D721Med (cell line): ENCODE data around the gene ARHGEF25.
"Not testable (repeated sequence)": the region's sequence is repeated elsewhere in the genome, so short reads cannot be mapped to it uniquely, and the experiment has no call there.

Experiments
- DNase-seq: peaks from one replicate; pipeline ENCODE4 v3.0.0; 2011; ENCODE audit warnings: low spot score; ENCODE audit not compliant: insufficient read length
- FAIRE-seq: peaks from 2 replicates; lab custom pipeline; 2011; peaks lifted over from hg19 to GRCh38; lab: Jason Lieb, UNC
- CTCF ChIP-seq: IDR thresholded peaks from 2 replicates; pipeline ENCODE4 v1.5.1; 2012; ENCODE audit warnings: mild to moderate bottlenecking, control low read depth; ENCODE audit not compliant: insufficient read depth; ENCODE audit errors: missing control alignments

Gene ARHGEF25

GRCh38 chr12:57611108-57611826 lies at the start of gene ARHGEF25:
Gene ARHGEF25, plus strand, starts transcription at chr12:57611435. Its CDS starts 460 bp downstream, at chr12:57611895.
- DNase-seq (peak; percentile 79), FAIRE-seq (no peak)
- no peak for TF ChIP-seq CTCF

GRCh38 chr12:57563358-57563757 lies 47.9 kb upstream of the ARHGEF25 start:
- FAIRE-seq, result no peak
- no peak for DNase-seq
- no peak for TF ChIP-seq CTCF

GRCh38 chr12:57564178-57564740 lies 47.0 kb upstream of the ARHGEF25 start:
- TF ChIP-seq CTCF, result no peak
- DNase-seq, result no peak
- no peak for FAIRE-seq

GRCh38 chr12:57568838-57569237 lies 42.4 kb upstream of the ARHGEF25 start:
- FAIRE-seq (no peak), DNase-seq (no peak)
- no peak for TF ChIP-seq CTCF

GRCh38 chr12:57569858-57570257 lies 41.4 kb upstream of the ARHGEF25 start:
- FAIRE-seq, result no peak
- TF ChIP-seq CTCF, result no peak
- DNase-seq, result no peak

GRCh38 chr12:57570438-57570837 lies 40.8 kb upstream of the ARHGEF25 start:
- not testable (repeated sequence) for FAIRE-seq, DNase-seq

- TF ChIP-seq CTCF, result no peak
- DNase-seq (no peak), FAIRE-seq (no peak)
Observed at GRCh38 chr12:57571926-57572762, 39.1 kb upstream of the ARHGEF25 start.
